ENCODE measurements around the gene LZTR1. TPM values are rescaled to one million over a fixed set of nuclear protein-coding genes. Genes with fewer than 3 reads are reported as not detected.

The LZTR1 gene
- total and polyA plus RNA-seq, 2 experiments from 2014 or later, result 9.2 to 39.9 TPM

- no peak overlapping the region for H3K4me2 ChIP-seq
- TF ChIP-seq ZNF114 (CRISPR knock-in tag; IDR thresholded peaks at IDR 0.05) (no peak), ZNF331 (CRISPR knock-in tag; IDR thresholded peaks at IDR 0.05; ENCODE audit: low read depth) (no peak), JUNB (IDR thresholded peaks at IDR 0.05; ENCODE audit: unreplicated experiment) (no peak), EZH2 (IDR thresholded peaks at IDR 0.05; ENCODE audit: low read depth, unreplicated experiment) (no peak), EZH2phosphoT487 (IDR thresholded peaks at IDR 0.05; ENCODE audit: unreplicated experiment) (no peak), POLR2AphosphoS5 (IDR thresholded peaks at IDR 0.05; ENCODE audit: low read depth) (no peak), STAT1 (IDR thresholded peaks at IDR 0.05; ENCODE audit: unreplicated experiment) (no peak), CREB1 (CRISPR knock-in tag; IDR thresholded peaks at IDR 0.05; ENCODE audit: low read depth) (no peak), NANOG (IDR thresholded peaks at IDR 0.05; ENCODE audit: borderline replicate concordance) (no peak)
- TF ChIP-seq, protein P1, sequence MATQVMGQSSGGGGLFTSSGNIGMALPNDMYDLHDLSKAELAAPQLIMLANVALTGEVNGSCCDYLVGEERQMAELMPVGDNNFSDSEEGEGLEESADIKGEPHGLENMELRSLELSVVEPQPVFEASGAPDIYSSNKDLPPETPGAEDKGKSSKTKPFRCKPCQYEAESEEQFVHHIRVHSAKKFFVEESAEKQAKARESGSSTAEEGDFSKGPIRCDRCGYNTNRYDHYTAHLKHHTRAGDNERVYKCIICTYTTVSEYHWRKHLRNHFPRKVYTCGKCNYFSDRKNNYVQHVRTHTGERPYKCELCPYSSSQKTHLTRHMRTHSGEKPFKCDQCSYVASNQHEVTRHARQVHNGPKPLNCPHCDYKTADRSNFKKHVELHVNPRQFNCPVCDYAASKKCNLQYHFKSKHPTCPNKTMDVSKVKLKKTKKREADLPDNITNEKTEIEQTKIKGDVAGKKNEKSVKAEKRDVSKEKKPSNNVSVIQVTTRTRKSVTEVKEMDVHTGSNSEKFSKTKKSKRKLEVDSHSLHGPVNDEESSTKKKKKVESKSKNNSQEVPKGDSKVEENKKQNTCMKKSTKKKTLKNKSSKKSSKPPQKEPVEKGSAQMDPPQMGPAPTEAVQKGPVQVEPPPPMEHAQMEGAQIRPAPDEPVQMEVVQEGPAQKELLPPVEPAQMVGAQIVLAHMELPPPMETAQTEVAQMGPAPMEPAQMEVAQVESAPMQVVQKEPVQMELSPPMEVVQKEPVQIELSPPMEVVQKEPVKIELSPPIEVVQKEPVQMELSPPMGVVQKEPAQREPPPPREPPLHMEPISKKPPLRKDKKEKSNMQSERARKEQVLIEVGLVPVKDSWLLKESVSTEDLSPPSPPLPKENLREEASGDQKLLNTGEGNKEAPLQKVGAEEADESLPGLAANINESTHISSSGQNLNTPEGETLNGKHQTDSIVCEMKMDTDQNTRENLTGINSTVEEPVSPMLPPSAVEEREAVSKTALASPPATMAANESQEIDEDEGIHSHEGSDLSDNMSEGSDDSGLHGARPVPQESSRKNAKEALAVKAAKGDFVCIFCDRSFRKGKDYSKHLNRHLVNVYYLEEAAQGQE (IDR thresholded peaks at IDR 0.05; ENCODE audit: unreplicated experiment), result no peak
- TF ChIP-seq, protein P2, sequence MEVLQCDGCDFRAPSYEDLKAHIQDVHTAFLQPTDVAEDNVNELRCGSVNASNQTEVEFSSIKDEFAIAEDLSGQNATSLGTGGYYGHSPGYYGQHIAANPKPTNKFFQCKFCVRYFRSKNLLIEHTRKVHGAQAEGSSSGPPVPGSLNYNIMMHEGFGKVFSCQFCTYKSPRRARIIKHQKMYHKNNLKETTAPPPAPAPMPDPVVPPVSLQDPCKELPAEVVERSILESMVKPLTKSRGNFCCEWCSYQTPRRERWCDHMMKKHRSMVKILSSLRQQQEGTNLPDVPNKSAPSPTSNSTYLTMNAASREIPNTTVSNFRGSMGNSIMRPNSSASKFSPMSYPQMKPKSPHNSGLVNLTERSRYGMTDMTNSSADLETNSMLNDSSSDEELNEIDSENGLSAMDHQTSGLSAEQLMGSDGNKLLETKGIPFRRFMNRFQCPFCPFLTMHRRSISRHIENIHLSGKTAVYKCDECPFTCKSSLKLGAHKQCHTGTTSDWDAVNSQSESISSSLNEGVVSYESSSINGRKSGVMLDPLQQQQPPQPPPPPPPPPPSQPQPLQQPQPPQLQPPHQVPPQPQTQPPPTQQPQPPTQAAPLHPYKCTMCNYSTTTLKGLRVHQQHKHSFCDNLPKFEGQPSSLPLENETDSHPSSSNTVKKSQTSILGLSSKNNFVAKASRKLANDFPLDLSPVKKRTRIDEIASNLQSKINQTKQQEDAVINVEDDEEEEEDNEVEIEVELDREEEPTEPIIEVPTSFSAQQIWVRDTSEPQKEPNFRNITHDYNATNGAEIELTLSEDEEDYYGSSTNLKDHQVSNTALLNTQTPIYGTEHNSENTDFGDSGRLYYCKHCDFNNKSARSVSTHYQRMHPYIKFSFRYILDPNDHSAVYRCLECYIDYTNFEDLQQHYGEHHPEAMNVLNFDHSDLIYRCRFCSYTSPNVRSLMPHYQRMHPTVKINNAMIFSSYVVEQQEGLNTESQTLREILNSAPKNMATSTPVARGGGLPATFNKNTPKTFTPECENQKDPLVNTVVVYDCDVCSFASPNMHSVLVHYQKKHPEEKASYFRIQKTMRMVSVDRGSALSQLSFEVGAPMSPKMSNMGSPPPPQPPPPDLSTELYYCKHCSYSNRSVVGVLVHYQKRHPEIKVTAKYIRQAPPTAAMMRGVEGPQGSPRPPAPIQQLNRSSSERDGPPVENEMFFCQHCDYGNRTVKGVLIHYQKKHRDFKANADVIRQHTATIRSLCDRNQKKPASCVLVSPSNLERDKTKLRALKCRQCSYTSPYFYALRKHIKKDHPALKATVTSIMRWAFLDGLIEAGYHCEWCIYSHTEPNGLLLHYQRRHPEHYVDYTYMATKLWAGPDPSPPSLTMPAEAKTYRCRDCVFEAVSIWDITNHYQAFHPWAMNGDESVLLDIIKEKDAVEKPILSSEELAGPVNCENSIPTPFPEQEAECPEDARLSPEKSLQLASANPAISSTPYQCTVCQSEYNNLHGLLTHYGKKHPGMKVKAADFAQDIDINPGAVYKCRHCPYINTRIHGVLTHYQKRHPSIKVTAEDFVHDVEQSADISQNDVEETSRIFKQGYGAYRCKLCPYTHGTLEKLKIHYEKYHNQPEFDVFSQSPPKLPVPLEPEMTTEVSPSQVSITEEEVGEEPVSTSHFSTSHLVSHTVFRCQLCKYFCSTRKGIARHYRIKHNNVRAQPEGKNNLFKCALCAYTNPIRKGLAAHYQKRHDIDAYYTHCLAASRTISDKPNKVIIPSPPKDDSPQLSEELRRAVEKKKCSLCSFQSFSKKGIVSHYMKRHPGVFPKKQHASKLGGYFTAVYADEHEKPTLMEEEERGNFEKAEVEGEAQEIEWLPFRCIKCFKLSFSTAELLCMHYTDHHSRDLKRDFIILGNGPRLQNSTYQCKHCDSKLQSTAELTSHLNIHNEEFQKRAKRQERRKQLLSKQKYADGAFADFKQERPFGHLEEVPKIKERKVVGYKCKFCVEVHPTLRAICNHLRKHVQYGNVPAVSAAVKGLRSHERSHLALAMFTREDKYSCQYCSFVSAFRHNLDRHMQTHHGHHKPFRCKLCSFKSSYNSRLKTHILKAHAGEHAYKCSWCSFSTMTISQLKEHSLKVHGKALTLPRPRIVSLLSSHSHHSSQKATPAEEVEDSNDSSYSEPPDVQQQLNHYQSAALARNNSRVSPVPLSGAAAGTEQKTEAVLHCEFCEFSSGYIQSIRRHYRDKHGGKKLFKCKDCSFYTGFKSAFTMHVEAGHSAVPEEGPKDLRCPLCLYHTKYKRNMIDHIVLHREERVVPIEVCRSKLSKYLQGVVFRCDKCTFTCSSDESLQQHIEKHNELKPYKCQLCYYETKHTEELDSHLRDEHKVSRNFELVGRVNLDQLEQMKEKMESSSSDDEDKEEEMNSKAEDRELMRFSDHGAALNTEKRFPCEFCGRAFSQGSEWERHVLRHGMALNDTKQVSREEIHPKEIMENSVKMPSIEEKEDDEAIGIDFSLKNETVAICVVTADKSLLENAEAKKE (CRISPR knock-in tag; IDR thresholded peaks at IDR 0.05), result no peak
- H3K4me3 ChIP-seq, result no peak overlapping the region
- Mint-ChIP-seq H3K9me3 (no peaks in the 10 kb centered on the region; the same call in 2 of the 3 replicates), H3K4me1 (peaks cover 8% of the 10 kb centered on the region), H3K27ac (no peak overlapping the region), H3K36me3 (ENCODE audit: low read depth) (no peaks in the 10 kb centered on the region), H3K27me3 (ENCODE audit: insufficient read depth, low read depth, poor library complexity) (peaks cover 34% of the 10 kb centered on the region), H3K4me3 (no peak overlapping the region)
- H4K20me1 ChIP-seq (replicated peaks; ENCODE audit: insufficient read depth), result no peaks in the 10 kb centered on the region
- no peaks in the 10 kb centered on the region for H3K9me2 ChIP-seq (ENCODE audit: insufficient read depth)
- DNase-seq (ENCODE audit: low spot score) (no peak), ATAC-seq (no peak)
- H3K79me2 ChIP-seq (replicated peaks; ENCODE audit: insufficient read depth), result no peaks in the 10 kb centered on the region
- H2AFZ ChIP-seq, result no peak overlapping the region; the same call in 1 of the 2 replicates
- no peak overlapping the region for H3K27ac ChIP-seq (ENCODE audit: low read depth)
- peaks cover 3% of the 10 kb centered on the region; the same call in 1 of the 2 replicates for H3K4me1 ChIP-seq (ENCODE audit: insufficient read depth)
- peaks cover 26% of the 10 kb centered on the region for H3K27me3 ChIP-seq (ENCODE audit: insufficient read depth)
- no peaks in the 10 kb centered on the region for H3K36me3 ChIP-seq (ENCODE audit: insufficient read depth)
- no peaks in the 10 kb centered on the region for H3F3A ChIP-seq (replicated peaks; ENCODE audit: low read depth)
Observed at GRCh38 chr22:21029486-21030025, 47.5 kb downstream of the LZTR1 start.
